GM19193 (cell line): Measurements from ENCODE around the gene TRIM68.

Source experiments
- POLR2A ChIP-seq: IDR thresholded peaks from 4 replicates; pipeline ENCODE4 v1.6.1; 2011; ENCODE audit not compliant: insufficient read depth, insufficient read length; ENCODE audit errors: extremely low read depth

Gene TRIM68

DNA sequence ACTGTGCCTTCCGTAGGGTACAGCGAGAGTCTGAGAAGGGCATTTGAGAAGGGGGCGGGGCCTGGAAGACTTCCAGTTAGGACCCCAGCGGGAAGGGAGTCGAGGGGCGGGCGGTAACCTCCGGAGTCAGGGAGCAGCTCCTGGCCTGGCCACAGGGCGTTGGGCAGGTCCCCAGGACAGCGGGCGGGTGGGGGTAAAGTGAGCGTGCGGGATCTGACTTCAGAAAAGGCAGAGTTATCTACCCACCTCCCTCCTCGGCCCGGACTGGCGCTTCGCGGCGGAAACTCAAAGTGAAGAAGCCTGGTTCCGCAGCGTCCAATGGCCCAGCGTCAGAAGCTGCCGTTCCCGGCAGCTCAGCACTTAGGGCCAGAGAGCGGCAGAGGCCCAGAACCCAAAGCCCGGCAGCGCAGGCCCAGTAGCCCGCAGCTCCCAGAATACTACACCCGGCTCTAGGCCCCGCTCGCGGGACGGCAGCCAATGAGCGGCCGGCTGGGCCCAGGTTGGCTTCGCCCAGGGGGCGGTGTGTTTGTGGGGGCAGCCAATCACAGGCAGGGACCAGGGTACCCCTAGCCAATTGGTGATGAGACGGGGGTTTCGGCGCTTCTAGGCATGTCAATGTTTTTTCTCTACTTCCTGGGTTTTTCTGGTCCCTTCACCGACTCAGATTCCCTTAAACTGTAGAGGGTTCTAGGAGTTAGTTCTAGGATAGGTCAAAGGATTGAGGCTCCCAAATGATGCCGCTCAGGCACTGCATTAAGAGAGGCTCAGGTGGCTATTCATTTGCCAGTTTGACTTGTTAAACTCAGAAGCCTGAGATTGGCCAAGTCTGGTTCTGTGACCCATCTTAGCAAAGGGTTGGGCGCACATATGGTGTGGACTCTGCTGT is at the start of gene TRIM68:
Gene TRIM68, minus strand, starts transcription at position 451 of the 886 bp plus-strand sequence. CDS start 2,727 bp downstream, outside the sequence.
- peak; percentile 86 for TF ChIP-seq POLR2A

GRCh38 chr11:4654635-4655369 is 46.8 kb upstream of the TRIM68 start:
- no peak for TF ChIP-seq POLR2A

GRCh38 chr11:4647766-4648165 is 39.7 kb upstream of the TRIM68 start:
- TF ChIP-seq POLR2A: no peak

DNA sequence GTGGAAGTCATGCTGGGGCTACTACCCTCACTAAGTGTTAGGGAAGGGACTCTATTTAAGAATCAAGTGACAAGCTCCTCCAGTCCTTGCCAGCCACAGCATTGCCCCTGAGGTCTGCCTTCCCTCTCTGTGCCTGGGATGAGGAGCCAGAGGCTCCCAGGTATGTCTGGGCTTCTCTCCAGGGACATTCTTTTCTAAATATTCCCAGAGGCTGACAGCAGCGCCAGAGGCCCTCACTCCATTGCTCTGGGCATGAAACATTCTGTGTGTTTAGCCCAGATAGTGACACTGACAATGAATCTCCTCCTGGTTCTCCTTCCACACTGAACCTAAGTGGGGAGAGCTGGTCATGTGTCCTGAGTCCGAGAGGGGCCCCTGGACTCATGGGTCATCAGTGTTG is 37.9 kb upstream of the TRIM68 start:
- no peak for TF ChIP-seq POLR2A

GRCh38 chr11:4644233-4644632 is 36.2 kb upstream of the TRIM68 start:
- no peak for TF ChIP-seq POLR2A

GRCh38 chr11:4643682-4644081 is 35.7 kb upstream of the TRIM68 start, which contains the start of gene OR51E1:
TSS of gene OR51E1 (plus strand) at chr11:4643982. CDS start at chr11:4652527, 8,545 bp downstream.
- TF ChIP-seq POLR2A: no peak

DNA sequence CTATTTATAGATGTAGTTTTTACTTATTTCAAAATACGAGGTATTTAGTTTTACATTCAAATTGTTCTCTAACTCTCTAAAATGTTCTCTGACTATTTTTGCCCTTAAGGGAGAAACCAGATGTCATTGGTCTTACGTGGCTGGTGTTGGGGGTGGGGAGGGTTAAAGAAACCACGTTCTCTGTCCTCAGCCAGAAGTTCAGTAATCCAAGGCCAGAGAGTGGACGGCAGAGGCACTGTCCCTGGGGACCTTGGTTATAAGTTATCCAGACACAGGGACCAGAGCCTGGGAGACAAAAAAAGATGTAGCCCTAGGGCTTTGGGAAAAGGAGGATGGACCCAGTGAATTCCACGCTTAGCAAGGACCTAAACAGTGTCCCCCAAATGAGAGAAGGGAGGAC is 35.0 kb upstream of the TRIM68 start:
- TF ChIP-seq POLR2A: no peak

- TF ChIP-seq POLR2A: no peak
Observed at GRCh38 chr11:4642043-4642442, 34.0 kb upstream of the TRIM68 start.

DNA sequence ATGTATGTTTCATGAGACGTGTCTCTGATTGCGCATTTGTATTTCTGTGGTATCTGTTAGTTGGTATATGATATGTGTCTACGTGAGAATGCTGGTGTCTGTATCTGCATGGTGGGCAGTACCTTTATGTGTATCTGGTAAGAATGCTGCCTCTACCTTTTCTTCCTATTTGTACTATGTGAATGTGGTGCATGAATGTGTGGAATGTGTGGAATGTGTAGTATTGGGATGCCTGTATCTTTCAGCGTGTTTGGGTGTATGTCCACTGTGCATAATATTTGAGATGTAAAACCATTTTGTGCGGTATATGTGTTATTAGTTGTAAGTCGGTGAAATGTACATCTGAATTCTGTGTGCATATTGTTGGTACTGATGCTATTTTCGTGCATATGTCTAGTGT is 33.5 kb upstream of the TRIM68 start:
- no peak for TF ChIP-seq POLR2A

- no peak for TF ChIP-seq POLR2A
Observed at GRCh38 chr11:4639931-4640330, 31.9 kb upstream of the TRIM68 start.

GRCh38 chr11:4637662-4638047 is 29.6 kb upstream of the TRIM68 start:
- no peak for TF ChIP-seq POLR2A

GRCh38 chr11:4636962-4637661 is 29.1 kb upstream of the TRIM68 start, which contains the start of gene OR51D1:
TSS of gene OR51D1 (plus strand) at chr11:4637477. CDS start at chr11:4639791, 2,314 bp downstream.
- TF ChIP-seq POLR2A: no peak

DNA sequence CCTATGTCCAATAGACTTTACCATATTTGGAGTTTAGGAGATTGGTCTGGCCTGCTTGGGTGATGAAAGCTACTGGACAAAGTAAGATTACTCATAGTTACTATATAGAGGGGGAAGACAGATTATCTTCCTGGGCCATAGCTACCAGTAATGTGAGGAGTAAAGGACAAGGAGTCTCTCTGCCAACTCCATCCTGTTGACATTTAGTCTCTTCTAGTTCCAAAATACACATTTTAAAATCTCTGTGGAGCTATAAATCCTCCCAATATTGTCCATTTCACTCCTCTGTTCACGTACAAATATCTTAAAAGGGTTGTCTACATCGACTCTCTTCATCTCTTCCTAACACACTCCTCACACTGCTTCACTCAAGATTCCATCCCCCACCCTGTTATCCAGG is 28.1 kb upstream of the TRIM68 start:
- no peak for TF ChIP-seq POLR2A

DNA sequence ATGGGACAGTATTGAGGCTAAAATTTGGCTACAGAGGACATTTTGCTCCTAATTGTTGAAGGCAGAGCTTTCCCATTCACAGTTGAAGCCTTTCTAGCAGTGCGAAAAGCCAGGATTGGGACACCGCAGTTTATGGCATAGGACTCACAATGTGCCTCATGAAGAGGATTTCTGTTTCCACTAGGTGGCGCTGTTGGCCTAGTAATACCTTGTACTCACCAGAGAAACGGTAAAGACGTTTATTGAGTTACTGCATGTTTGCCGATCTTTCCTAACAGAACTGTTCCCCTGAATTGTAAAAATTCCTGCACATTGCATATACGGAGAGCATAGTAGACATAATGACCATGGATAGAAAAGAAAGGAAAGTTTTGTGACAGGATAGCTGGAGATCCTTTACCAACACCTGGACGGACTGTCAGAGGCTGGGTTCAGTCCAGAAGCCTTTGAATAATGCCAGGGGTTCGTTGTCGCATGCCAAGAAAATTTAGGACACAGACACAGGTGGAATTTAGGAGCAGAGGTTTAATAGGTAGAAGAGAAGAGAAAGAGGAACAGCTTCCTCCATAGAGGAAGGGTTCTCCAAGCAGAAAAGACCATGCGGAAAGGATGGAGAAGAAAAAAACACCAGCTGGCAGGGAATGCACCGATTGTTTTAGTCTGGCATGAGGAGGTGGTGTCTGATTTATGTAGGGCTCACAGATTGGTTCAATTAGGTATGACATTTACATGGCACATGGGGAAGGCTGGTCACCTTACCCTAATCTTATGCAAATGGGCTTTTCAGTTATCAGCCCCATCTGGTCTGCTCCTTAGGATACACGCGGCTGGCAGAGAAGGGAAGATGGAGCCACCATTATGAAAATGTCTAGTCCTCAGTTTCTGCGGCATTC is 18.4 kb upstream of the TRIM68 start:
- no peak for TF ChIP-seq POLR2A
